ENCODE results near the gene TMED10.

Gene TMED10

GRCh38 chr14:75101491-75101890 lies 74.9 kb downstream of the TMED10 start:
- Histone ChIP-seq H3K4me1 (ENCODE audit: control insufficient read depth, low read depth, low read length) (no peaks in the 10 kb centered on the region), H3K36me3 (ENCODE audit: control insufficient read depth, insufficient read depth, low read length) (peaks cover 6% of the 10 kb centered on the region), H3K27me3 (ENCODE audit: insufficient read depth, low read length, poor library complexity) (no peaks in the 10 kb centered on the region), H2AK5ac (ENCODE audit: low read length) (no peak overlapping the region), H4K5ac (ENCODE audit: low read length) (no peak overlapping the region), H3K18ac (ENCODE audit: low read length) (no peak overlapping the region), H3K4me2 (ENCODE audit: low read length) (no peak overlapping the region), H3K79me2 (ENCODE audit: control insufficient read depth, insufficient read depth, low read length) (no peaks in the 10 kb centered on the region), H2BK120ac (ENCODE audit: low read depth, low read length) (no peak overlapping the region), H2BK15ac (replicated peaks; ENCODE audit: low read depth) (no peak overlapping the region), H3K23ac (ENCODE audit: low read length) (no peak overlapping the region), H3K79me1 (ENCODE audit: low read length) (no peaks in the 10 kb centered on the region), H2BK5ac (ENCODE audit: low read length) (no peak overlapping the region), H4K8ac (ENCODE audit: low read depth, low read length) (no peak overlapping the region), H3K9ac (ENCODE audit: low read length) (no peak overlapping the region), H3K56ac (ENCODE audit: low read length) (no peak overlapping the region), H3K27ac (ENCODE audit: low read depth, low read length) (no peak overlapping the region), H3K4me3 (ENCODE audit: low read length) (no peak overlapping the region), H3K4ac (ENCODE audit: low read depth, low read length) (no peak overlapping the region)
- WGBS (ENCODE audit: extremely low coverage, insufficient coverage, low lambda C conversion rate), result no CpG with 5 or more reads among the region's 4 CpGs
- no peak for DNase-seq

GRCh38 chr14:75098682-75099081 lies 77.7 kb downstream of the TMED10 start:
- Histone ChIP-seq H3K4me2 (ENCODE audit: low read length) (no peak overlapping the region), H3K27ac (ENCODE audit: low read depth, low read length) (no peak overlapping the region), H3K27me3 (ENCODE audit: insufficient read depth, low read length, poor library complexity) (no peaks in the 10 kb centered on the region), H3K4me1 (ENCODE audit: control insufficient read depth, low read depth, low read length) (no peaks in the 10 kb centered on the region), H2BK15ac (replicated peaks; ENCODE audit: low read depth) (no peak overlapping the region), H3K4ac (ENCODE audit: low read depth, low read length) (no peak overlapping the region), H2BK120ac (ENCODE audit: low read depth, low read length) (no peak overlapping the region), H3K79me1 (ENCODE audit: low read length) (no peaks in the 10 kb centered on the region), H2BK5ac (ENCODE audit: low read length) (no peak overlapping the region), H3K79me2 (ENCODE audit: control insufficient read depth, insufficient read depth, low read length) (no peaks in the 10 kb centered on the region), H3K23ac (ENCODE audit: low read length) (no peak overlapping the region), H3K9ac (ENCODE audit: low read length) (no peak overlapping the region), H3K4me3 (ENCODE audit: low read length) (no peak overlapping the region), H3K18ac (ENCODE audit: low read length) (no peak overlapping the region), H3K36me3 (ENCODE audit: control insufficient read depth, insufficient read depth, low read length) (peaks cover under 1% of the 10 kb centered on the region), H4K8ac (ENCODE audit: low read depth, low read length) (no peak overlapping the region), H3K56ac (ENCODE audit: low read length) (no peak overlapping the region), H2AK5ac (ENCODE audit: low read length) (no peak overlapping the region), H4K5ac (ENCODE audit: low read length) (no peak overlapping the region)
- DNase-seq, result no peak
- no CpG with 5 or more reads among the region's 1 CpG for WGBS (ENCODE audit: extremely low coverage, insufficient coverage, low lambda C conversion rate)

GRCh38 chr14:75098212-75098611 lies 78.2 kb downstream of the TMED10 start:
- Histone ChIP-seq H3K4me3 (ENCODE audit: low read length) (no peak overlapping the region), H3K27me3 (ENCODE audit: insufficient read depth, low read length, poor library complexity) (no peaks in the 10 kb centered on the region), H2AK5ac (ENCODE audit: low read length) (no peak overlapping the region), H3K4ac (ENCODE audit: low read depth, low read length) (no peak overlapping the region), H3K56ac (ENCODE audit: low read length) (no peak overlapping the region), H4K5ac (ENCODE audit: low read length) (no peak overlapping the region), H3K27ac (ENCODE audit: low read depth, low read length) (no peak overlapping the region), H3K9ac (ENCODE audit: low read length) (no peak overlapping the region), H3K18ac (ENCODE audit: low read length) (no peak overlapping the region), H2BK15ac (replicated peaks; ENCODE audit: low read depth) (no peak overlapping the region), H3K79me1 (ENCODE audit: low read length) (no peaks in the 10 kb centered on the region), H3K79me2 (ENCODE audit: control insufficient read depth, insufficient read depth, low read length) (no peaks in the 10 kb centered on the region), H3K4me1 (ENCODE audit: control insufficient read depth, low read depth, low read length) (no peaks in the 10 kb centered on the region), H3K36me3 (ENCODE audit: control insufficient read depth, insufficient read depth, low read length) (no peaks in the 10 kb centered on the region), H3K4me2 (ENCODE audit: low read length) (no peak overlapping the region), H2BK120ac (ENCODE audit: low read depth, low read length) (no peak overlapping the region), H2BK5ac (ENCODE audit: low read length) (no peak overlapping the region), H4K8ac (ENCODE audit: low read depth, low read length) (no peak overlapping the region), H3K23ac (ENCODE audit: low read length) (no peak overlapping the region)
- no peak for DNase-seq

- no peak overlapping the region for H3K27ac ChIP-seq (ENCODE audit: low read depth, low read length)
- no peak overlapping the region for H4K5ac ChIP-seq (ENCODE audit: low read length)
- H2BK15ac ChIP-seq (replicated peaks; ENCODE audit: low read depth), result no peak overlapping the region
- H3K23ac ChIP-seq (ENCODE audit: low read length), result no peak overlapping the region
- no CpG with 5 or more reads among the region's 6 CpGs for WGBS (ENCODE audit: extremely low coverage, insufficient coverage, low lambda C conversion rate)
- H3K79me2 ChIP-seq (ENCODE audit: control insufficient read depth, insufficient read depth, low read length), result no peaks in the 10 kb centered on the region
- H3K79me1 ChIP-seq (ENCODE audit: low read length), result no peaks in the 10 kb centered on the region
- no peak overlapping the region for H2BK5ac ChIP-seq (ENCODE audit: low read length)
- no peak overlapping the region for H2AK5ac ChIP-seq (ENCODE audit: low read length)
- H3K4me3 ChIP-seq (ENCODE audit: low read length), result no peak overlapping the region
- H3K4me2 ChIP-seq (ENCODE audit: low read length), result no peak overlapping the region
- no peak overlapping the region for H3K56ac ChIP-seq (ENCODE audit: low read length)
- H2BK120ac ChIP-seq (ENCODE audit: low read depth, low read length), result no peak overlapping the region
- H3K18ac ChIP-seq (ENCODE audit: low read length), result no peak overlapping the region
- no peaks in the 10 kb centered on the region for H3K4me1 ChIP-seq (ENCODE audit: control insufficient read depth, low read depth, low read length)
- H3K27me3 ChIP-seq (ENCODE audit: insufficient read depth, low read length, poor library complexity), result no peaks in the 10 kb centered on the region
- H3K4ac ChIP-seq (ENCODE audit: low read depth, low read length), result no peak overlapping the region
- no peak overlapping the region for H3K9ac ChIP-seq (ENCODE audit: low read length)
- no peak for DNase-seq
- H4K8ac ChIP-seq (ENCODE audit: low read depth, low read length), result no peak overlapping the region
- no peaks in the 10 kb centered on the region for H3K36me3 ChIP-seq (ENCODE audit: control insufficient read depth, insufficient read depth, low read length)
Measured at GRCh38 chr14:75096959-75097358, 79.5 kb downstream of the TMED10 start.

- H3K79me2 ChIP-seq (ENCODE audit: control insufficient read depth, insufficient read depth, low read length), result no peaks in the 10 kb centered on the region
- no peak for DNase-seq
- H3K4me3 ChIP-seq (ENCODE audit: low read length), result no peak overlapping the region
- WGBS (ENCODE audit: extremely low coverage, insufficient coverage, low lambda C conversion rate), result no CpG with 5 or more reads among the region's 4 CpGs
- no peak overlapping the region for H3K4ac ChIP-seq (ENCODE audit: low read depth, low read length)
- no peak overlapping the region for H3K23ac ChIP-seq (ENCODE audit: low read length)
- no peak overlapping the region for H2BK120ac ChIP-seq (ENCODE audit: low read depth, low read length)
- H2BK5ac ChIP-seq (ENCODE audit: low read length), result no peak overlapping the region
- H3K79me1 ChIP-seq (ENCODE audit: low read length), result no peaks in the 10 kb centered on the region
- H3K56ac ChIP-seq (ENCODE audit: low read length), result no peak overlapping the region
- no peak overlapping the region for H2BK15ac ChIP-seq (replicated peaks; ENCODE audit: low read depth)
- H3K4me1 ChIP-seq (ENCODE audit: control insufficient read depth, low read depth, low read length), result no peaks in the 10 kb centered on the region
- no peak overlapping the region for H2AK5ac ChIP-seq (ENCODE audit: low read length)
- no peak overlapping the region for H4K8ac ChIP-seq (ENCODE audit: low read depth, low read length)
- no peak overlapping the region for H3K9ac ChIP-seq (ENCODE audit: low read length)
- no peaks in the 10 kb centered on the region for H3K36me3 ChIP-seq (ENCODE audit: control insufficient read depth, insufficient read depth, low read length)
- H3K4me2 ChIP-seq (ENCODE audit: low read length), result no peak overlapping the region
- no peak overlapping the region for H4K5ac ChIP-seq (ENCODE audit: low read length)
- no peaks in the 10 kb centered on the region for H3K27me3 ChIP-seq (ENCODE audit: insufficient read depth, low read length, poor library complexity)
- no peak overlapping the region for H3K18ac ChIP-seq (ENCODE audit: low read length)
- H3K27ac ChIP-seq (ENCODE audit: low read depth, low read length), result no peak overlapping the region
Measured at GRCh38 chr14:75095690-75096089, 80.7 kb downstream of the TMED10 start.

GRCh38 chr14:75094896-75095295 lies 81.5 kb downstream of the TMED10 start:
- Histone ChIP-seq H3K79me2 (ENCODE audit: control insufficient read depth, insufficient read depth, low read length) (no peaks in the 10 kb centered on the region), H3K27me3 (ENCODE audit: insufficient read depth, low read length, poor library complexity) (no peaks in the 10 kb centered on the region), H3K4me3 (ENCODE audit: low read length) (no peak overlapping the region), H3K9ac (ENCODE audit: low read length) (no peak overlapping the region), H3K23ac (ENCODE audit: low read length) (no peak overlapping the region), H4K8ac (ENCODE audit: low read depth, low read length) (no peak overlapping the region), H3K79me1 (ENCODE audit: low read length) (no peaks in the 10 kb centered on the region), H2BK15ac (replicated peaks; ENCODE audit: low read depth) (no peak overlapping the region), H3K56ac (ENCODE audit: low read length) (no peak overlapping the region), H3K27ac (ENCODE audit: low read depth, low read length) (no peak overlapping the region), H3K4me1 (ENCODE audit: control insufficient read depth, low read depth, low read length) (no peaks in the 10 kb centered on the region), H2AK5ac (ENCODE audit: low read length) (no peak overlapping the region), H3K18ac (ENCODE audit: low read length) (no peak overlapping the region), H4K5ac (ENCODE audit: low read length) (no peak overlapping the region), H3K4me2 (ENCODE audit: low read length) (no peak overlapping the region), H2BK5ac (ENCODE audit: low read length) (no peak overlapping the region), H3K4ac (ENCODE audit: low read depth, low read length) (no peak overlapping the region), H2BK120ac (ENCODE audit: low read depth, low read length) (no peak overlapping the region), H3K36me3 (ENCODE audit: control insufficient read depth, insufficient read depth, low read length) (no peaks in the 10 kb centered on the region)
- no peak for DNase-seq
- WGBS (ENCODE audit: extremely low coverage, insufficient coverage, low lambda C conversion rate), result no CpG with 5 or more reads among the region's 3 CpGs
